ENCODE results near the gene SERTAD1.
A peak's percentile ranks its signal among the peaks of the same experiment; 100 is the strongest.
"Not testable (repeated sequence)": the region's sequence is repeated elsewhere in the genome, so short reads cannot be mapped to it uniquely, and the experiment has no call there.

SERTAD1 gene

GRCh38 chr19:40411958-40412499 is 13.8 kb downstream of the SERTAD1 start:
- FAIRE-seq (no peak), DNase-seq (ENCODE audit: insufficient read length, low spot score) (no peak)
- no peak for TF ChIP-seq POLR2A (IDR thresholded peaks at IDR 0.05; ENCODE audit: low read depth, low read length)

- TF ChIP-seq POLR2A (IDR thresholded peaks at IDR 0.05; ENCODE audit: low read depth, low read length) = no peak
- FAIRE-seq (no peak), DNase-seq (ENCODE audit: insufficient read length, low spot score) (no peak)
These were observed 14.5 kb downstream of the SERTAD1 start for GRCh38 chr19:40411125-40411842.

- no peak for FAIRE-seq
- no peak for TF ChIP-seq POLR2A (IDR thresholded peaks at IDR 0.05; ENCODE audit: low read depth, low read length)
- DNase-seq (ENCODE audit: insufficient read length, low spot score) = no peak
These were observed 15.8 kb downstream of the SERTAD1 start for GRCh38 chr19:40410030-40410389.

GRCh38 chr19:40408598-40408925 is 17.2 kb downstream of the SERTAD1 start:
- DNase-seq (ENCODE audit: insufficient read length, low spot score); FAIRE-seq: not testable (repeated sequence)

DNA sequence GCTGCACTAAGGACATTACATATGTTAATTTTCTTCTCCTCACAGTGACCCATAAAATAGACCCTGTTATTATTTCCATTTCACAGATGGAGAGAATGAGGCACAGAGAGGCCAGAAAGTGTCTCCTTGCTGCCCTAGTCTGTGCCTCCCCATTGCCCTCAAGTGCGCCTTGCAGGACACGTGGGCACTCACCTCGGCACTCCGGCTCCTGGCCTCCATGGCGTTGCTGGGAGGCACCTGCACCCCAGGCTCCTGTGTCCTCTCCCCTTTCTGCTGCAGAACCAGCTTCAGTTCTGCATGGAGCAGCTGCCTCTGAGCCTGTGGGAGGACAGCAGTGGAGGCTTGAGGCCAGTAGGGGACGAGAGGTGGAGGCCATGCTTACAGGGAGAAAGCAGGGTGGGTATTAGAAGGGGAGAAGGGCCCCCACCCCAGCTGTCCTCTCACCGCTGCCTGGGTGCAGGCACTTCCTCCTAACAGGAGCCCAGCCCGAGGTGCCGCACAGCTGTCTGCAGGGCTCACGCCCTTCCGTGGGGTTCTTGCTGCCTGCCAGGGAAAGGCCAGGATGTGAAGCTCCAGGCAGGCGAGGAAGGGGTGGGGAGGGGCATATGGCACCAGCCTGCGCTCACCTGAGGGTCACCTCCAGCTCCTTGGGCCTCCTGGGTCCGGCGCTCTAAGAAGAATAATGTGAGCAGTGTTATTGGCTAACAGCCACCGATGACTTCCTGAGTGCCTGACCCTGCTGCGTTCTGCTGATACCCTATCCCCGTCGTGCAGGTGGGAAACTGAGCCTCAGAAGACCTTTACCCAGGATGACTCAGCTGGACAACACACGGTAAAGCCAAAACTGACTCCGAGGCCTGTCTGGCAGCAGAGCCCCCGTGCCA is 17.8 kb downstream of the SERTAD1 start:
- no peak for TF ChIP-seq POLR2A (IDR thresholded peaks at IDR 0.05; ENCODE audit: low read depth, low read length)
- DNase-seq (ENCODE audit: insufficient read length, low spot score) (no peak), FAIRE-seq (no peak)

GRCh38 chr19:40403262-40403984 is 22.4 kb downstream of the SERTAD1 start:
- peak; percentile 99 for DNase-seq (ENCODE audit: insufficient read length, low spot score)
- peak; percentile 57; the same call in 1 of the 2 replicates for TF ChIP-seq POLR2A (IDR thresholded peaks at IDR 0.05; ENCODE audit: low read depth, low read length)
- FAIRE-seq = no peak

DNA sequence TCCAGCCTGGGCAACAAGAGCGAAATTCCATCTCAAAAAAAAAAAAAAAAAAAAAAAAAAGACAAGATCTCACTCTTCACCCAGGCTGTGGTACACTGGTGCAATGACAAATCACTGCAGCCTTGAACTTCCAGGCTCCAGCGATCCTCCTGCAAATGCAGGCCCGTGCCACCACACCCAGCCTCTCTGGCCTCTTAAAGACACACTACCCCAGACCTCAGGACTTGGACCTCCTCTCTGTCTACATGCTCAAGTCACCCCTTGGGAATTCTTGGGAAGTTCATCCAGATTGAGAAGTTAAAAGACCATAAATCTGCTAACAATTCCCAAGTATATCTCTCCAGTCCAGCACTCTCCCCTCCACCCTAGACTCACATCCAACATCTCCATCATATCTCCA is 25.2 kb downstream of the SERTAD1 start:
- no peak for TF ChIP-seq POLR2A (IDR thresholded peaks at IDR 0.05; ENCODE audit: low read depth, low read length)
- no peak for FAIRE-seq
- no peak for DNase-seq (ENCODE audit: insufficient read length, low spot score)

DNA sequence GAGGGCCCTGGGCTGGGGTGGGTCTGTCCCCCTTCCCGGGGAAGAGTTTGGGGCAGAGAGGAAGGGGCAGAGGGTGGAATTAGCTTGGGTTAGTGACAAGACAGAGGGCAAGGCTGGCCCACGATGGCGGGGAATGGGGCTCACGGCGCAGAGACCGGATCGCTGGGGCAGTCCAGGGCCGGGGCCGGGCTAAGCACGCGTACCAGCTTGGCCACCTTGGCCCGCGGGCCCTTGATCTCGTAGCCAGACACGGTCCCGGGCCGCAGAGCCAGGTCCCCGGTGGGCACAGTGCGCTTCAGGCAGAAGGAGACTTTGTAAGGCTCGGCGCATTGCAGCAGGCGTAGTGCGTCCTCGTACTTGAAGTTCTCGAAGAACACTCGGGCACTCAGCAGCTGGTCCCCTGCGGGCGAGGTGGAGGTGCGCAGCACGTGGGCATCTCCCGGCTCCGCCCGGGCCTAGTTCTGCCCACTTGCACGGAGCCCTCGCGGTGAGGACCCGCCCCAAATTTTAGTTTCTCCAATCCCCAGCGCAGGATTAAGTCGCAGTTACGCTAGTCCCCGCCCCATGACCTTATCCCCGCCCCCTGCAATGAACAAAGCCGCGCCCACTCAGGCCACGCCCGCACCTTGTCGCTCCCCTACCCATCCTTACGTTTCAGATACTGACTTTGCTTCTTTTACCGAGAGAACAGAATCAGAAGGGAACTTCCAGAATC is 27.2 kb downstream of the SERTAD1 start:
- no peak for TF ChIP-seq POLR2A (IDR thresholded peaks at IDR 0.05; ENCODE audit: low read depth, low read length)
- DNase-seq (ENCODE audit: insufficient read length, low spot score) (no peak), FAIRE-seq (no peak)

- FAIRE-seq (no peak), DNase-seq (ENCODE audit: insufficient read length, low spot score) (no peak)
- no peak for TF ChIP-seq POLR2A (IDR thresholded peaks at IDR 0.05; ENCODE audit: low read depth, low read length)
These were observed 28.3 kb downstream of the SERTAD1 start for GRCh38 chr19:40397568-40397906.

- FAIRE-seq (no peak), DNase-seq (ENCODE audit: insufficient read length, low spot score) (no peak)
- no peak for TF ChIP-seq POLR2A (IDR thresholded peaks at IDR 0.05; ENCODE audit: low read depth, low read length)
These were observed 28.8 kb downstream of the SERTAD1 start for GRCh38 chr19:40396886-40397567.

DNA sequence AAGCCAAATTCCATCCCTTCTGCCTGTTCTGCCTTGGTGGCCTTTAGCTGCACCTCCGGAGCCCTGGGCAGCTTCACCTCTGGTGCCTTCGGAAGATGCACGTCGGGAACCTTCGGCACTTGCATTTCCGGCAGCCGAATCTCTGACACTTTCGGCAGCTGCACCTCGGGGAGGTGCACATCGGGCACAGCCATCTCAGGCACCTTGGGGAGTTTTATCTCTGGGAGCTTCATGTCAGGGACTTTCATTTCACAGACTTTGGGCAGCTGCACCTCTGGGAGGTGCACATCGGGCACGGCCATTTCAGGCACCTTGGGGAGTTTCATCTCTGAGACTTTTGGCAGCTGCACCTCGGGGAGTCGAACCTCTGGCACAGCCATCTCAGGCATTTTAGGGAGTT is 29.8 kb downstream of the SERTAD1 start:
- no peak for DNase-seq (ENCODE audit: insufficient read length, low spot score)
- TF ChIP-seq POLR2A (IDR thresholded peaks at IDR 0.05; ENCODE audit: low read depth, low read length) = no peak
- FAIRE-seq = no peak

DNA sequence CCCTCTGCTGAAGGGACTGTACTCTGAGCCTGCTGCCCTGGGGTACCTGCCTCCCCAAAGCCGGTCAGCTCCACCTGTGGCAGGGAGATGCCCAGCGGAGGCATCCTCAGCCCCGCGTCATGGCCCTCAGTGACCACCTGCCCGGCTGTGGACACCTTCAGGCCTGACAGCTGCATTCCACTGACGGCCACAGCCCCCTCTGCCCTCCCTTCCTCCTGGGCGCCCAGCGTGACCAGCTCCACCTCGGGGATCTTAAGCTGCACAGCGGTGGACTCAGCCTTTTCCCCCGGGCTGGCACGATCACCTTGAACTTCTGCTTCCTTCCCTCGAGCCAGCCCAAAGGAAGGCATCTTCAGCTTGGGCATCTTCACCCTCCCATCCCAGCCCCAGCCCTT is 31.0 kb downstream of the SERTAD1 start:
- no peak for TF ChIP-seq POLR2A (IDR thresholded peaks at IDR 0.05; ENCODE audit: low read depth, low read length)
- DNase-seq (ENCODE audit: insufficient read length, low spot score) (no peak), FAIRE-seq (no peak)
